HG02642 (cell line): Measurements from ENCODE around the gene KIF26A.
"Not testable (repeated sequence)": the region's sequence is repeated elsewhere in the genome, so short reads cannot be mapped to it uniquely, and the experiment has no call there.

Experiments used
- ATAC-seq: cut with Tn5 transposase; IDR thresholded peaks from one replicate; pipeline ENCODE4 v1.9.1; 2021; ENCODE audit warnings: mild to moderate bottlenecking; ENCODE audit not compliant: unreplicated experiment, poor library complexity

Gene KIF26A

DNA sequence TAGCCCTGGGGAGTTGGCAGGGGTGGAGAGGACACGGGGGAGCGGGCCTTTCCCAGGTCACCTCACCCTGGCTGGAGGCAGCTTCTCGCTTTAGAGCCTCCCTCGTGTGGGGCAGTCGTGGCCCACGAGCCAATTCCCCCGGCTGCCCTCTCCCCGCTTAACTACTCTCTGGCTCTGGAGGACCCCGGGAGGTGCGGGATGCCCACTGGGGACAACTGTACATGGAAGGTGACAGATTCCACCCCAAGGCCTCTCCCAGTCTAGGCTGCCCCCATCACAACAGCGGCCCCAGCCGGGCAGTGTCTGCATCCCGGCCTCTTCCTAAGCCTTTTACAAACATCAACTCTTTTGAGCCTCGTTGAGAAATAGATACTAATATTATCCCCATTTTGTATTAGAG is 78.1 kb downstream of the KIF26A start:
- ATAC-seq: no peak

DNA sequence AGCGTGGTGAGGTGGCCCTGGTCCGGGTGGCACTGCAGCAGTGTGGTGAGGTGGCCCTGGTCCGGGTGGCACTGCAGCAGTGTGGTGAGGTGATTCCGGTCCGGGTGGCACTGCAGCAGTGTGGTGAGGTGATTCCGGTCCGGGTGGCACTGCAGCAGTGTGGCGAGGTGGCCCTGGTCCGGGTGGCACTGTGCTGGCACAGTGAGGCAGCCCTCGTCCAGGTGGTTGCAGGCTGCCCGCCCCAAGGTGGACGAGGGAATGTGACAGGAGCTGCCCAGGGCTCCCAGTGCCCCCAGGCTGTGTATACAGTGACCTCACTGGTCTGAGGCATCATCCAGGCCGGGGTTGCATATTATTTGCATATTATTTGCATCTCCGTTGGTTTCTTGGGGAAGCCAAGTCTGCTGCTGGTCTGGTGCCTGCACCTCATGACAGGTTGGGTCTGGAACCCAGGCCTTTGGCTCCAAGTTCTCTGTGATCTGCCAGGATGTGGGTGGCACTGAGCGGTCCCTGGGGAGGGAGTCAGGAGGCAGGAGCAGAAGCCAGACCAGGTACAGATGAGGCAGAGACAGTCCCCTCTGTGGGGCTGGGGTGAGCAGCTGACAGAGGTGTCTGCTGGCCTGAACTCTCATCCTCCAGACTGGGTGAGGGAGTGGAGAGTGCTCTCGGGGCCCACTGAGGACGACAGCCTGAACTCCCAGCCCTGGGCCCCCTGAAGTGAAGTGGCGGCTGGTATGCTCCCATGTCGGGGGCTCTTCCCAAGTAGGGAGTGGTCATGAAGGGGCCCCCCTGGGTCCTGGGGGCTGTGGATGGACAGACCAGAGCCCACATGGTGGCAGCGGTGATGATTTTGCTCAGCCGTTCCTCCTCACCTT is 79.3 kb downstream of the KIF26A start:
- no peak for ATAC-seq

DNA sequence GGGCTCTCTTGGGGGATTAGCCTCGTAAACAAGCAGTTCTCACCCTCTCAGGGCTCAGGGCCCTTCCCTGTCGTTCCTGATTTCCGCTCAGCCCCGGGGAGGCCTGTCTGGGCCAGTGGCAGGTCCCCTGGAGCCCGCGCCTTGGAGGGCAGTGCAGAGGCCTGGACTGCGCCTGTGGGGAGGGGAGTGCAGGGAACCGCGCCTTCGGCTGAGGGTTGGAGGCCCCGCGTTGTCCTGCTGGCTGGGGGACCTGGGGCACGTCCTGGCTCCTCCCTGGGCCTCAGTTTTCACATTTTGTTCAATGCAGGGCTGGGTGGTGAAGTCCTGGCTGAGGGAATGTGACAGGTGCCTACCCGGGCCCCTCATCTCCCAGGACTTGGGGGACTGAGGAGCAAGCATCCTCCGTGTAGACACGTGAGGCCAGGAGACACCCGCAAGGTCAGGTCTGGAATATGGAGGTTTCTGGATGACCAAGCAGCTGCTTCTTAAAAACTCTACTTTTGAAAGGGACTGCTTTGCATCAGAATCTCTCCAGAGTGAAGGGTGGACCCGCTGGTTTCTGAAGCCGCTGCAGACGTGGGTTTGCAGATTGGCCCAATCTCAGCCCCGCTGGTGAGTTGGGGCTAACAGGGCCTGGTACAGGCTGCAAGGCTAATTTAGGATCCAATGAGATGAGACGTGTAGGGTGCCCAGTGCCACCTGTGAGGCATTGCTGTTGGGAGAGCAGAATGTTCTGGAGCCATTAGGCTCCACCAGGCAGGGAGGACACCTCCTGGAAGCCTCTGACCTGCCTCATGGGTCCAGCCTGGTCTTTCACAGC is 80.2 kb downstream of the KIF26A start:
- no peak for ATAC-seq

DNA sequence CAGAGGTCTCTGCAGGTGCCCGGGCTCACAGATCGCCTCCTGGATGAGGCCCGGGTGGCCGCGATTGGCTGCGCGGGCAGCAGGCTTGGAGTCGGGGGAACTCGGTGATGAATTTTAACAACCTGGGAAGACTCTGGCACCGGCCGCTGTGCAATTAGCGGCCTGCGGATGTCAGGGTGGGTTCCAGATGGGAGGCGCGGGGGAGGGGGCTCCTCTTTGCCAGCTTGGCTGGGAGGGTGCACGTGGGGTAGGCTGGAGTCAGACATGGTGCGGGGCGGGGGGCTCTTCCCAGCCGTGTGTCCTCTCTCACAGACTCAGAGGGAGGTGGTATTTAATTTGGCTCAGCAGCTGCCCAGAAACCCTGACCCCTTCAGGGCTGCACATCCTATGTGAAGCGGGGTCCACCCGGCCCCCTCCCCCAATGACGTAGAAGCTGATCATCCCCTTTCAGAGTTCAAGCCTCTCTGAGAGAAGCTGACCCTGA is 81.4 kb downstream of the KIF26A start:
- ATAC-seq: no peak

DNA sequence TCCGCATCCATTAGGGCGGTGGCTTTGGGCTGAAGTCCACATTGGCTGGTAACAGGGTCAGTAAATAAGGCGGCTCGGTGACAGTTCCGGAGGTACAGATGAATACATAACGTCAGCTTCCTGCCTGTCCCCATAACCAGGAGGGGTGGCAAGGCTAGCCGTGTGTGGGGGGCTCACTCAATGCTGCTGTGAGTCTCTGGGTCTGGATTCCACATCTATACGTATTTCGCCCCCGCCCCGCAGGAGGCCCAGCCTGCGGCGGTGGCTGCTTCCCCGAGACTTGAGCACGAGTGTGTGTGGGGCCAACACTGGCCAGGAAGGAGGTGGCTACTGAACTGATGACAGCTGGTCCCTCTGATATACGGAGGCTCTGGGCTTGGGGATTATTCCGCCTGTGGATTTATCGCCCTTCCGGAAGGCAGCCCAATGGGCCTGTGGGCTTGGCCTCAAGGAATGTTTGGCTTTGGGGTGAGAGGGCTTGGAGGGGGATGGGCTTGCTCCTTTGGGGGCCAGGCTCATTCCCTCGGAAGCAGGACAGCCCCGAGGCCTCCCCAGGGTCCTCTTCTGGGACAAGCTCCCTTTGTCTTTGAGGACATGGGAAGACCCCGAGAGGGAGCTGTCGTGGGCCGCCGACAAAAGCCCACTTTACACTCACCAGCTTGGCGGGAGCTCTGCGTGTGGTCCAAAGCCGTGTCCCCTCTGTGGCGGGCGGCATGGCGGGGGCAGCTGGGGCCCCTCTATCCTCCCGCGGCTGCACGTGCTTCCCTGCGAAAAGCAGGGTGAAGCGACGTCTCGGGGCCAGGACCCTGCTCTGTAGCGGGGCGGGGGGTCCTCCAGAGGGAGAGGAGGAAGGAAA is 82.1 kb downstream of the KIF26A start:
- no peak for ATAC-seq

DNA sequence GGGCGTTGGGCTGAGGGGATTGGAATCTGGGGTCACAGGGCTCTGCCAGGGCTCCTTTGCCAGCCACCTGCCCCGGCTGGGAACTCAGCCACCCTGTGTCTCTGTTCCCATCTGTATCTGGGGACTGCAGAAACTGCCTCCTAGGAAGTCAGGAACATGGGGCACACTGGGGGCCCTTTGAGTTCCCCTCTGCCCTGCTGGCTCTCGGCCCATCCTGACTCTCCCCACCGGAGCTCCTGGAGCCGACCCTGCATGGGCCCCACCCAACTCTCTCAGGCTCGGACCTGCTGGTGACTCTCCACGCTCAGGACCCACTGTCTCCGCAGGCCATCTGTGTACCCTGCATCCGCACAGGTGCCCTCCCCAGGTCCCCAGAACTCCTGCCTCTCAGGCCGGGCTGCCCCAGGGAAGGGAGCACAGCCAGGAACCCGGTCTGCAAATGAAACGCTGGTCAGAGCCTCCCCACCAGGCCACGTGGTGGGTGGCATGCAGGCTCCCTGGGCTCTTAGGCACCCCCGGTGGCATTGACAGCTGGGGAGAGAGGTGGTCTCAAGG is 82.8 kb downstream of the KIF26A start:
- no peak for ATAC-seq

DNA sequence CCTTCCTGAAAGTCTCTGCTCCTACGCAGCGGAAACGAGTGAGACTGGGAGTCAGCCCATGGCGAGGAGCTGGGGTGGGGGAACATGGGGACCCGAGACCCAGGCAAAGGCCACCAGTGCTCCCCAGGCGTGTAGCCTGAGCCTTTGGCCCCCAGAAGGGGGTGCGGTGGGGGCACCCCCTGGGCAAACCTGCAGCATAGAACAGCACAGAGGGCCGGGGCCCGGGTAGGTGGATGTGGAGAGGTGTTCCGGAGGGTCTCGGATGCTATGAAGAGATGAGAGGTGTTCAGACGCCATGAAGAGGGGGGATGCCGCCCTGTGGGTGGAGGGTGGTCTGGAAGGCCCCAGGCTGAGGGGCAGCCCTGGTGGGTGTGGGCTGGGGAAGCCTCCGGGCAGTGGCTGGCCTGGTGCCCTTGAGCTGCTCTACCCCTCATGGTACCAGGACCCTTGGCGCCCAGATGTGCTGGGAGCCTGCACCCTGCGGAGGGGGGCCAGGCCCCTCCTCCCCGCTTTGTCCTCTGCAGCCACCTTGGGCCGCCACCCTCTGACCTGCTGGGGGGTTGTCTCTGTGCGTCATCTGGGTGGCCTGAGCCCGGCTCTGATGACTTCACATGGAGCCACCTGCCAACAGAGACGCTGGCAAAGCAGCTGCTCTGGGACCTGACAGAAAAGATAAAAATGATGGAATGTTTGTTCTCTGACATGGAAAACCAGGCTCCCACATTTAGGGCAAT is 83.4 kb downstream of the KIF26A start:
- ATAC-seq: no peak

DNA sequence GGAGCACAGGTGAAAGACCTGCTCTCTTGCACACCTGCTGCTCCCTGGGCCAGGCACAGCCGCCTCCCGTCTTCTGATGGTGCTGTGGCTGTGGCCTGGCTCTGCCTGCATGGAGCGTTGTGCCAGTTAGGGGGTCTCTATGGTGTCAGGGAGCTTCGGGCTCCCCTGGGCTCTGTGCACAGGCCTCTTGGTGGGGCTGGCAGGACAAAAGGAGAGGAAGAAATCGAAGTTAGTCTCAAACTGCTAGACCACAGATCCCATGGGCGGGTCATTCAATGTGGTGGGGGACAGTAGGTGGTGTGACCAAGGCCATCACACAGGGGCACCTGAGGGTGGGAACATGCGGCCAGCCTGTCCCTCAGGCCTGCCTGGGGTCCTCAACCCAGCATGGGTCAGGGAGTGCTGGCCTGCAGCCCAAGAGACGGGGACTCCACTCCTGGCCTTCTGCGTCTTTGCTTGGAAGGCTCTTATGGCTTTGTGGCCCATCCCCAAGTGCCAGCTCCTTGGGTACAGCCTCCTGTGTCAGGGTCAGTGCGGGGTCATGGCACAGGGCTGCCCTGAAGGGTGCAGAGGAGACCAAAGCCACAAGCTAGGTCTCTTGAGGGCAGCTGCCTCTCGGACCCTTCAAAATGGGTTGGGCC is 84.1 kb downstream of the KIF26A start:
- ATAC-seq: no peak

DNA sequence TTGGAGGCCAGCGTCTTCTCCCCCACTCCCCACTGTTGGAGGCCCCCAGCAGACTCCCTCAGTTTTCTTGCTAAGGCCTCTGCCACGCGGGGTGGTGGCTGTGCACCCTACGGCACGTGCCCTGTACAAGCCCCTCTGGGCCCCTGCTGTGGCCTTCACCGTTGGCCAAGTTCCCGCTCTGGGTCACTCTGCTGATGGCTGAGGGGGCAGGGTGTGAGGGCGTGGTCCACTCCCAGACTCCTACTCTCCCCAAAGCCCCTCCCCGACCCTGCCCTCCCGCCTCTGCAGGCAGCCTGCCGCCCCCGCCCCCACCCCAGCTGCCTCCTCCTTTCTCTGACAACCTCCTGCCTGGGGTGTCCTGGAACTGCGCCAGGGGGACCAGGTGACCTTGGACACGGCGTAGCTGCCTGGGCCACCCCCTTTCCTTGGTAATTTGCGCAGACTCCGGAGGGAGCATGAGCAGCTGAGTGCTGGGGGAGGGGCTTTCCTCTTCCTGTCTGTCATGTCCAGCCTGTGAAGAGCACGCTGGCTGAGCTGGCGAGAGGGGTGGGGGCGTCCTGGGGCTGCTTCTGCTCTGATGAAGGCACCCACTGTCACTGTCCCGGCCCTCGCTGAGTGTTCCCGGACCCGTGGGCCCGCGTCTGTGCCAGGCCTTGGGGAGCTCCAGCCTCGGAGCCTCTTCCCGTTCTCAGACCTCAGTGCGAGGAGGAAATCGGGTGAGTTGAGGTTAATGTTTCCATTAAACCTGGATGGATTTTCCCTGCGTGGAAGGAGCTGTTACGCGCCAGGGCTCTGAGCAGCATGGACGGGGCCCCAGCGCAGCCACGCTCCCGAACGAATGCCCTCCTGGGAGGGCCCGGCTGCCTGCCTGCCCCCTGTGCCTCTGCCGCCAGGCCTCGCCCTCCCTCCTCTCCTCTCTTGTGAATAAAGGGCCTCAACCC is 85.0 kb downstream of the KIF26A start:
- ATAC-seq: no peak

DNA sequence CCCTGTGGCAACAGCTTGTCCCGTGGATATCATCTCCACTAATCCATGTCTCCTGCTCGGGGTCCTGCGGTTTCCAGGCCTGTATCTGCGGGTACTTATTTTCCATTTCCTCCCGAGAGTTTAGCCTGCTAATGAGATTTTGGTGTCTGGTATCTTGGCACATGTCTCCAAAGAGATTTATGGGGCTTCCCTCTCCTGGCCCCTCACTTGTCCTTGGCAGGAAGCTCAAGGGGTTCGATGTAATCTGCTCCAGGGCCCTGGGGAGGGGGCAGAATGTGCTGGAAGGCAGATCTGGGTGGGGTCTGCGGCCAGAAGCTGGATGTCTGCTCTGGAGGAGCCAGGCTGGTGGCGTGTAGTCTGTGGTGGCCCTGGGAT is 85.7 kb downstream of the KIF26A start:
- ATAC-seq: no peak

DNA sequence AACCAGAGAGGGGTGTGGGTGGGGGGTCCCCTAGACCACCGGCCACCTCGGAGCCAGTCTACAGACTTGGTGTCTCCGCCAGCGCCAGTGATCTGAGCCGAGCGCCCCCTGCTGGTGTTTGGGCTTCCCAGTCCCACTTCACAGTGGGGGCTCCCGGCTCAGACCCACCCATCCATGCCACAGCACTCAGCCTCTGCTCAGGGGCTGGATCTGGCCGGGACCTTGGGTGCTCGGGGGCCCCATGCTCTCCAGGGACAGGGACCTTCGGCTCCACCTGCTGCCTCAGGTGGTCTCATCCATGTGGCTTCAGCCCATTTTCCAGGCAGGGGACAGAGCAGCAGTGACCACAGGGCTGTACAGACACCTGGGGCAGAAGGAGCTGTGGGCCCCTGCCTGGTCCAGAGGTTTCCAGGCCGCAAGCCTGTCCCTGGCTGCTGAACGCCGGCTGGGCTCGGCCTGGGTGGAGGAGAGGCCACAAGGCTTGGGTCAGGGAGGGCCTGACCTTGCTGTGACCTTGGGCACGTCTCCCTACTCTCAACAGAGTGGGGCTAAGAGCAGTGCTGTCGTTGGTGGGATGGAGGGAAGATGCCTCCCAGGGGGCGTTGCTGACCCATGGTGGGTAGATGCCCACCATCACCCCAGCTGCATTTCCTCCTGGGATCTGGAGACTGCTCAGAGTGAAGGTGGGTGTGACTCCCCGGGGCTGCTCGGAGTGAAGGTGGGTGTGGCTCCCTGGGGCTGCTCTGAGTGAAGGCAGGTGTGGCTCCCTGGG is 86.3 kb downstream of the KIF26A start:
- no peak for ATAC-seq

DNA sequence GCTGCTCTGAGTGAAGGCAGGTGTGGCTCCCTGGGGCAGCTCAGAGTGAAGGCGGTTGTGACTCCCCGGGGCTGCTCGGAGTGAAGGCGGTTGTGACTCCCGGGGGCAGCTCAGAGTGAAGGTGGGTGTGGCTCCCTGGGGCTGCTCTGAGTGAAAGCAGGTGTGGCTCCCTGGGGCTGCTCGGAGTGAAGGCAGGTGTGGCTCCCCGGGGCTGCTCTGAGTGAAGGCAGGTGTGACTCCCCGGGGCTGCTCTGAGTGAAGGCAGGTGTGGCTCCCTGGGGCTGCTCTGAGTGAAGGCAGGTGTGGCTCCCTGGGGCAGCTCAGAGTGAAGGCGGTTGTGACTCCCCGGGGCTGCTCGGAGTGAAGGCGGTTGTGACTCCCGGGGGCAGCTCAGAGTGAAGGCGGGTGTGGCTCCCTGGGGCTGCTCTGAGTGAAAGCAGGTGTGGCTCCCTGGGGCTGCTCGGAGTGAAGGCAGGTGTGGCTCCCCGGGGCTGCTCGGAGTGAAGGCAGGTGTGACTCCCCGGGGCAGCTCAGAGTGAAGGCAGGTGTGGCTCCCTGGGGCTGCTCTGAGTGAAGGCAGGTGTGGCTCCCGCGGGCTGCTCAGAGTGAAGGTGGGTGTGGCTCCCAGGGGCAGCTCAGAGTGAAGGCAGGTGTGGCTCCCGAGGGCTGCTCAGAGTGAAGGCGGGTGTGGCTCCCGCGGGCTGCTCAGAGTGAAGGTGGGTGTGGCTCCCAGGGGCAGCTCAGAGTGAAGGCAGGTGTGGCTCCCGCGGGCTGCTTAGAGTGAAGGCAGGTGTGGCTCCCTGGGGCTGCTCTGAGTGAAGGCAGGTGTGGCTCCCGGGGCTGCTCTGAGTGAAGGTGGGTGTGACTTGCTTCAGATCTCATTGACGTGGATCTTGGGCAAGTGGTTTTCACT is 87.1 kb downstream of the KIF26A start:
- not testable (repeated sequence) for ATAC-seq

DNA sequence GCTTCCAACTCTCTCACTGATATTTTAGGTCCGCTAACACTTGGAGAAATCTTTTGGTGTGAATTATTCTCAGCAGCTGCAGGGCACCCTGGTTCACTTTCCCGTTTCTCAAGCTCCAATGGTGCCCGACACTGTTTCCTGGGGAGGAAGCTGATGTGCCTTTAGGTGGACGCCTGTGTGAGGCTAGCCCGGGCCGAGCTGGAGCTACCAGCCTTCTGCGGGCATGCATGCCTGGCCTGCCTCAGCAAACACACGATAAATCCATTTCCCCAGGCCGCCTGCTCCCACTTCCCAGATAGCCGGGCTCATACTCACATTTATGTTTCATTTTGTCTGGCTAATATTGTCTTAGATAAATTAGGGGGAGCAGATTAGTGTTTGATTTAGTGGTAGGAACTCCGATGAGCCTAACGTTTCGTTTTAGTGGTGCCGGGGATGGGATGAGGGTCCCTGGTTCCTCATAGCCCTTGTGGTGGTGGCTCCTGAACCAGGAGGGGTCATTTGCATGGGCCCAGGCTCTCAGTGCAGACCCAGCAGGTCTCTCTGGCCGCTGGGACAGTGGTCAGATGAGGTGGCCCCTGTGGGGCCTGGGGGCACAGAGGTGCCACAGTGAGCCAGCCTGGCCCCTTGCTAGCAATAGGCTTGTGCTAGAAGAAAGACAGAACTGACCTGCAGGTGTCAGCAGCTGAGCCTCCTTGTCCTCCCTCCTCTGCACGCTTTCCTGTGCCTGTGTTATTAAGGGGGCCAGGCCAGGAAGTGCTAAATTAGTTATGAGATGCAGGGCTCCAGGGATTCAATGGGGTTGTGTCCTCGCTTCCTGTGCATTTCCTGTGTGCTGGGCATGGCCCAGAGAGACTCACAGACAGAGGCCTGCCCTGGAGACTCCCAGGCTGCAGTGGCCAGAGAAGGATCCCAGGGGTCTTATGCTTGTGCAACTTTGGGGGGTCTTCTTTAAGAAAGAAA is 88.3 kb downstream of the KIF26A start:
- no peak for ATAC-seq

DNA sequence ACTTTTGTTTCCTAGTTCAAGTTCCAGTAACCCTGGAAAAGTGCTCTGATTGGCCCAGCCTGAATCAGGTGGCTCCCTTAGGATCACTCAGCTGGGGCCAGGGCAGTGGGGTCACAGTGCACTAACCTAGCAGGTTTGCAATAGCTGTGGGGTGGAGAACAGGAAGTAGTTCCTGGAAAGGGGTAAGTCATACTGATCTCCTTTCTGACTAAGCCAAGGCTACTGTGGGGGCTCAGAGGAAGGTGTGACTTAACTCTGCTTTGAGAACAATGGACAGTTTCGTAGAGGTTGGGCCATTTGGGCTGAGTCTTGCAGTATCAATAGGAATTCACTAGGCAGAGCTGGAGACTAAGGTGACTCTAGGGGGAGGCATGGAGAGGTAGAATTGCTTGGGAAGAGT is 89.4 kb downstream of the KIF26A start:
- ATAC-seq: no peak

DNA sequence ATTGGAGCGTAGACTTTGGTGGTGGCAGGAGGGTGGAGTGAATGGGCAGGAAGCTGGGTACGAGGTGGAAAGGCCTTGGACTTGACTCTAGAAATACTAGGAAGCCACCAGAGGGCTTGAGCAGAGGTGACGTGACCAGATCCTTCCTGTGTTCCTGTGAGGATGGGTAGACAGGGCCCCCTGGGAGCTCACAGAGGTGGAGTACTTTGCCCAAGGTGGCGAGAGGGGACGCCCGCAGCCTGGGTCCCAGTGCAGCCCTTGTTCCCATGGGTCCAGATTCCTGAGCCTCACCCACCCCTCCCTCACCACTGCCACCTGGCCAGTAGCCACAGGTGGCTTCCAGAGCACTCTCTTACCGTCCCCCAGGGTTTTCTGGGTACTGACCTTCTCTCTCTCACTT is 89.8 kb downstream of the KIF26A start:
- no peak for ATAC-seq
